Measurements from ENCODE around the gene DNAH17. TPM values are rescaled to one million over a fixed set of nuclear protein-coding genes. Genes with fewer than 3 reads are reported as not detected.

The DNAH17 gene
- total RNA-seq, 1 donor from 2014 or later: 2.8 TPM

GRCh38 chr17:78461799-78462053, 115.5 kb downstream of the DNAH17 start:
- Histone ChIP-seq H3K27me3 (no peaks in the 10 kb centered on the region), H3K4me3 (no peak overlapping the region), H3K4me1 (no peaks in the 10 kb centered on the region), H3K36me3 (no peaks in the 10 kb centered on the region), H3K27ac (no peak overlapping the region), H3K9me3 (no peaks in the 10 kb centered on the region)
- intact Hi-C loops (cut with DNase I): no loop called here
- no peak for DNase-seq
- TF ChIP-seq, protein P1, sequence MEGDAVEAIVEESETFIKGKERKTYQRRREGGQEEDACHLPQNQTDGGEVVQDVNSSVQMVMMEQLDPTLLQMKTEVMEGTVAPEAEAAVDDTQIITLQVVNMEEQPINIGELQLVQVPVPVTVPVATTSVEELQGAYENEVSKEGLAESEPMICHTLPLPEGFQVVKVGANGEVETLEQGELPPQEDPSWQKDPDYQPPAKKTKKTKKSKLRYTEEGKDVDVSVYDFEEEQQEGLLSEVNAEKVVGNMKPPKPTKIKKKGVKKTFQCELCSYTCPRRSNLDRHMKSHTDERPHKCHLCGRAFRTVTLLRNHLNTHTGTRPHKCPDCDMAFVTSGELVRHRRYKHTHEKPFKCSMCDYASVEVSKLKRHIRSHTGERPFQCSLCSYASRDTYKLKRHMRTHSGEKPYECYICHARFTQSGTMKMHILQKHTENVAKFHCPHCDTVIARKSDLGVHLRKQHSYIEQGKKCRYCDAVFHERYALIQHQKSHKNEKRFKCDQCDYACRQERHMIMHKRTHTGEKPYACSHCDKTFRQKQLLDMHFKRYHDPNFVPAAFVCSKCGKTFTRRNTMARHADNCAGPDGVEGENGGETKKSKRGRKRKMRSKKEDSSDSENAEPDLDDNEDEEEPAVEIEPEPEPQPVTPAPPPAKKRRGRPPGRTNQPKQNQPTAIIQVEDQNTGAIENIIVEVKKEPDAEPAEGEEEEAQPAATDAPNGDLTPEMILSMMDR (IDR thresholded peaks at IDR 0.05): no peak
- no peak for ATAC-seq

DNA sequence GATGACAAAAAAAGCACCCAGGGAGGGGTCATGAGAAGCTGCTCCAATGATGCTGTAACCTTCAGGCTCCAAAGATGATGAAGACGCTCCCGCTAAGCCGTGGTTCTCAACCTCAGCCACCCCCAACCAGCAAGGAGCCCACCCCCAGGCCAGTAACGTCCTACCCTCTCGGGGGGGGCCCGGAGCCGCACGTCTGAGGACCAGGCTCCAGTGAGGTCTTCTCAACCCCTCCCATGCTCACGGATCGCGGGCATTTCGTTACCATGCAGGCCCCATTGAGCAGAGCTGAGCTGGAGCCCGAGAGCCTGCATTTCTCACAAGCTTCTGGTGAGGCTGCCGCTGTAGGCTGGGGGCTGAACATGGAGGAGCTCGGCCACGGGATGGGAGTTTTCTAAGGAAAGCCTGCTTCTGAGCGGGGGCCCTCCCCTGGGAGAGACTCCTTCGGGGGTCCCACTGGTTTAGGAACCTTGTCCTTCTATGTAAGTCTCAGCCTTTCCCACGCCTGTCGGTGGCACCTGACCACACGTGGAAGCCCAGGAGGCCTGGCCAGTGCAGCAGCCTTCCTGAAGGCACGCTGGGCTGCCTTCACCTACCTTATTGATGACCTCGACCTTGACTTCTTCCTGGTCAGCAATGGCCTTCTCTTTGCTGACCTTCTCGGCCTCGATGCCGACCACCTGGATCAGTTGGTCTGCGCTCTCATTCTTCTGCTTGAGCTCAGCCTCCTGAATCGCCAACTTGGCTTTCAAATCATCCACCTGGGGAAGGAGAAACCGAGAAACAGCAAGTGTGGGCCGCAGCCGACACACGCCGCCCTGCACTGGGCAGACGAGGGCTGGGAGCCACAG, 116.0 kb downstream of the DNAH17 start:
- DNase-seq (no peak), ATAC-seq (no peak)
- Histone ChIP-seq H3K4me3 (no peak overlapping the region), H3K27ac (no peak overlapping the region), H3K36me3 (no peaks in the 10 kb centered on the region), H3K9me3 (no peaks in the 10 kb centered on the region), H3K4me1 (no peaks in the 10 kb centered on the region), H3K27me3 (no peaks in the 10 kb centered on the region)
- TF ChIP-seq, protein P1 (IDR thresholded peaks at IDR 0.05): no peak
- intact Hi-C loops (cut with DNase I): no loop called here

DNA sequence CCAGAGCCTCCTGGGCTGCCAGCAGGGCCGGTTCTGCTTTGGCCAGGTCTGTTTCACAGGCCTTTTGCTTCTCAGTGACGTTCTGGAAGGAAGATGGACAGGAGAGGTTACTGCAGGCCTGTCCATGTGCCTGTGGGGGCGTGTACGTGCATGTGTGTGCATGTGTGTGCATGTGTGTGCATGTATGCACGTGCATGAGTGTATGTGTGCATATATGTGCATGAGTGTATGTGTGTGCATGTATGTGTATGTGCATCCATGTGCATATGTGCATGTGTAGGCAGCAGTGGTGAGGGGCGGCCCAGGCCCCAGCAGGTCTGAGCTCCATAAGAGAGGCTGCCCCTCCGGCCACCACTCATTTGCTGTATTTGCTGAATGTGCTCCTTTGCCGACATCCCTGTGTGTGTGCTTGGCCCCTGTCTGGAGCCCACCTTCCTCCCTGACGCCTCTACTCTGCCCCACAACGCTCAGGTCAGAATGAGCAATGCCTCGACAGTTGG, 117.0 kb downstream of the DNAH17 start:
- intact Hi-C loops (cut with DNase I): no loop called here
- TF ChIP-seq, protein P1 (IDR thresholded peaks at IDR 0.05): no peak

GRCh38 chr17:78459696-78460095, 117.5 kb downstream of the DNAH17 start:
- Histone ChIP-seq H3K27me3 (no peaks in the 10 kb centered on the region), H3K4me3 (no peak overlapping the region), H3K36me3 (no peaks in the 10 kb centered on the region), H3K27ac (no peak overlapping the region), H3K4me1 (no peaks in the 10 kb centered on the region), H3K9me3 (no peaks in the 10 kb centered on the region)
- DNase-seq (no peak), ATAC-seq (no peak)
- intact Hi-C loops (cut with DNase I): no loop called here
- TF ChIP-seq, protein P1 (IDR thresholded peaks at IDR 0.05): no peak

More for the DNA sequence above, 117.0 kb downstream of the DNAH17 start:
- no peaks in the 10 kb centered on the region for H3K4me1 ChIP-seq
- ATAC-seq: no peak
- no peaks in the 10 kb centered on the region for H3K27me3 ChIP-seq
- no peaks in the 10 kb centered on the region for H3K36me3 ChIP-seq
- no peaks in the 10 kb centered on the region for H3K9me3 ChIP-seq
- no peak for DNase-seq
- H3K27ac ChIP-seq: no peak overlapping the region
- no peak overlapping the region for H3K4me3 ChIP-seq

DNA sequence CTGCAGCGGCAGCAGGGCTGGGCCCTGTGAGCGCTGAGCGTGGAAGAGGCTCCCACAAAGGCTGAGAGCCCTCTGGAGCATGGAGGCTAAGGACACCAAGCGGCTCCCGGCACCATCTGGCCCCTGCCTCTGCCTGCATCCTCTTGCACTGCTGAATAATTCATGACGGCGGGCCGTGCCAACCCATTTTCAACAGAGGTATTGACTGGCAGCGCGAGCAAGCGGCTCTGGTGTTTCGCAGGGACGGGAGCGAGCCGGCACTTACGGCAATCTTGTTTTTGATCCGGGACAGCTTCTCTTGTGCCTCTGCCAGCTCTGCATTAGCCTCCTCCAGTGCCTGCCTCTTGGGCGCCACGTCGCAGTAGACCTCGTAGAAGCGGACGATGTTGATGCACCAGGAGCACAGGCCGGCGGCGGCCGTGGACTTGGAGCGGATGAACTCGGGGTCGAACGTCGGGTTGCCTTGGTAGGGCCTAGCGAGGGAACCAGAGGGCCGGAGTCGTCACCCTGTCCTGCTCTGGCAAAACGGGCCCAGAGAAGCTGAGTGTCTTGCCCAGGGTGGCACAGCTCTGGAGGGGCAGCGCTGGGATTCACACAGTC, 118.4 kb downstream of the DNAH17 start:
- DNase-seq (no peak), ATAC-seq (no peak)
- Histone ChIP-seq H3K9me3 (no peaks in the 10 kb centered on the region), H3K27me3 (no peaks in the 10 kb centered on the region), H3K4me1 (no peaks in the 10 kb centered on the region), H3K27ac (no peak overlapping the region), H3K36me3 (no peaks in the 10 kb centered on the region), H3K4me3 (no peak overlapping the region)
- TF ChIP-seq, protein P1 (IDR thresholded peaks at IDR 0.05): no peak
- intact Hi-C loops (cut with DNase I): no loop called here
